Heart left ventricle (tissue), 16 donors: Measurements from ENCODE around the gene ASB6. TPM values are rescaled to one million over a fixed set of nuclear protein-coding genes. Genes with fewer than 3 reads are reported as not detected.
"Not testable (repeated sequence)": the region's sequence is repeated elsewhere in the genome, so short reads cannot be mapped to it uniquely, and the experiment has no call there.

Experiments
- ATAC-seq, 4 donors: fragments of 200-7000 bp; cut with Tn5 transposase; one replicate each; pipeline ENCODE4 v1.9.1; 2020 to 2022; ENCODE audit warnings: moderate library complexity in 4 of 4, mild to moderate bottlenecking in 3 of 4, moderate number of reproducible peaks in 1 of 4
- DNase-seq, 5 donors: peaks; one replicate each; pipeline ENCODE4 v3.0.0-alpha.2; 2020
- H3K27ac ChIP-seq, 12 donors: fragments of 200-600 bp; sonication (generic) in 4 of 12; one replicate each; pipeline versions ENCODE4 v1.5.0 to v1.8.0; 2016 to 2022; ENCODE audit warnings: mild to moderate bottlenecking in 2 of 12
- H3K27me3 ChIP-seq, 9 donors: fragments of 200-600 bp; sonication (generic) in 2 of 9; one replicate each; pipeline versions ENCODE4 v1.5.1 to v1.8.0; 2016 to 2022; ENCODE audit warnings: mild to moderate bottlenecking in 3 of 9
- H3K36me3 ChIP-seq, 9 donors: fragments of 200-600 bp; sonication (generic) in 2 of 9; one replicate each; pipeline versions ENCODE4 v1.5.0 to v1.8.0; 2018 to 2022; ENCODE audit warnings: mild to moderate bottlenecking in 2 of 9
- H3K4me1 ChIP-seq, 12 donors: fragments of 200-600 bp; sonication (generic) in 4 of 12; one replicate each; pipeline versions ENCODE4 v1.5.0 to v1.8.0; 2016 to 2022; ENCODE audit warnings: mild to moderate bottlenecking in 3 of 12
- H3K4me3 ChIP-seq, 12 donors: fragments of 200-600 bp; sonication (generic) in 4 of 12; one replicate each; pipeline versions ENCODE4 v1.5.0 to v1.8.0; 2017 to 2022; ENCODE audit warnings: mild to moderate bottlenecking in 9 of 12, moderate library complexity in 4 of 12
- H3K9me3 ChIP-seq, 12 donors: fragments of 200-600 bp; sonication (generic) in 4 of 12; one replicate each; pipeline versions ENCODE4 v1.5.0 to v1.8.0; 2016 to 2022; ENCODE audit warnings: mild to moderate bottlenecking in 1 of 12
- POLR2A ChIP-seq, 2 donors: fragments of 450-650 bp; IDR thresholded peaks; one replicate each; pipeline ENCODE4 v1.6.1; 2017; ENCODE audit warnings: antibody characterized with exemption in 2 of 2, mild to moderate bottlenecking in 2 of 2, moderate library complexity in 2 of 2
- WGBS, 4 donors: extraction: QIAGEN DNeasy Blood & Tissue Kit in 2 of 4; methylation state at CpG; one replicate each; pipeline versions ENCODE4 v1.1.5 to v1.1.7; 2013 to 2018; 5-methylcytosine and 5-hydroxymethylcytosine counted together
- intact Hi-C, 10 donors: fragments of 100-400 bp; cut with DNase I; formaldehyde crosslinking; loops; one replicate each; pipeline versions ENCODE4 v1.11.1 to v1.14.2; 2022
- polyA plus RNA-seq, 2 donors: library from polyadenylated mRNA; stranded (reverse); fragments of 200-250 nt; gene quantifications; one replicate each; pipeline ENCODE4 v1.2.3, GENCODE V29; 2013
- total RNA-seq, 9 donors: library from RNA; depleted of rRNA in 2 of 9; stranded (reverse); fragments of >200 nt in 2 of 9; fragmentation: NEBNext Ultra II Directional in 3 of 9; extraction: Animal tissue kit (Norgen Biotek cat#: 25700) in 3 of 9; gene quantifications; one replicate each; pipeline versions ENCODE4 v1.1.0 to v1.2.4, GENCODE V29; 2016 to 2023
- TF ChIP-seq, protein P1 (sequence below), 12 donors: fragments of 200-600 bp; sonication (generic) in 4 of 12; IDR thresholded peaks; one replicate each; pipeline versions ENCODE4 v1.5.0 to v1.8.0; 2018 to 2022; ENCODE audit warnings: antibody characterized with exemption in 12 of 12, mild to moderate bottlenecking in 5 of 12
- donor health status: ischemic (EF 13 %, LVEDD 7.1; RV severe dilation, severe dysfunction).
- donor health status: healthy with polysubstance abuse.
- donor health status: DM: no; HTN: yes; CAD: no.
- donor health status: DM: no; HTN: no; CAD: no.
- donor health status: ischemic (EF 25% LVEDD 6.9; RV normal size, moderate dysfunction).
- donor health status: ischemic (EF 25% LVEDD 5.7; RV mildly dilated, moderate dysfunction).
- donor health status: healthy.
- donor health status: DM: yes; HTN: yes; CAD: no.
- donor health status: ischemic (EF 35%, LVEDD 5.7; RV mildly dilated, moderate dysfunction).
- donor health status: nonischemic (EF 11% LVEDD 7.7; RV severe dilation, severe dysfunction).
- donor health status: DM: yes; HTN: yes; CAD: no.
- donor health status: PGD.
- donor health status: ischemic (EF 29% LVEDD 5.4; RV normal size, mild dysfunction).
- donor health status: nonischemic (EF 23%, LVEDD 6.1; RV moderate dilation, normal function).

Gene ASB6
- total and polyA plus RNA-seq, 11 donors: 7.5 to 22.5 (median 10.3) TPM

DNA sequence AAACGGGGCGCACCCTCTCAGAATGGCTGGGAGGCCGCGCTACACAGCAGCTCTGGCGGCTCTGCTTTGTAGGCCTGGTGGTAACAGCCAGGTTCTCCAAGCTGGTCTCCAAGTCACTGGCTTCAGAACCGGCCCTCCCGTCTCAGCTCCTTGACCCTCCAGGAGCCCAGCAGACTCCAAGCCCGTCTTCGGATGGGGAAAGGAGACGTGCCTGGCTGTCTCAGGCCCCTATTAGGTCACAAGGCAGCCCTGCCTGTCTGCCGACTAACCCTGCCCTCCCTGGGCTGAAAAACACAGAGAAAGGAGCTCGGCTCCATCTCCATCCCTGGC lies 2.2 kb downstream of the ASB6 start:
- Histone ChIP-seq H3K36me3 (peaks cover 6 to 52% (median 47%) of the 10 kb centered on the region in 9 donors), H3K9me3 (no peaks in the 10 kb centered on the region), H3K27ac (no peak overlapping the region), H3K27me3 (no peaks in the 10 kb centered on the region), H3K4me1 (peaks cover 0 to 26% (median 21%) of the 10 kb centered on the region in 12 donors), H3K4me3 (no peak overlapping the region)
- ATAC-seq: no peak
- no peak for DNase-seq
- intact Hi-C loops: loop anchor here in 9 of 10 donors (5.0 to 10.0 kb wide), 5 partner anchors 85 to 143 kb away; no protein-coding TSS in a partner anchor
- WGBS, 4 donors: 69 to 87% (median 80%) methylated on average over 8 to 12 of the region's 12 CpGs
- no peak for TF ChIP-seq POLR2A (IDR thresholded peaks at IDR 0.05)
- TF ChIP-seq, protein P1, sequence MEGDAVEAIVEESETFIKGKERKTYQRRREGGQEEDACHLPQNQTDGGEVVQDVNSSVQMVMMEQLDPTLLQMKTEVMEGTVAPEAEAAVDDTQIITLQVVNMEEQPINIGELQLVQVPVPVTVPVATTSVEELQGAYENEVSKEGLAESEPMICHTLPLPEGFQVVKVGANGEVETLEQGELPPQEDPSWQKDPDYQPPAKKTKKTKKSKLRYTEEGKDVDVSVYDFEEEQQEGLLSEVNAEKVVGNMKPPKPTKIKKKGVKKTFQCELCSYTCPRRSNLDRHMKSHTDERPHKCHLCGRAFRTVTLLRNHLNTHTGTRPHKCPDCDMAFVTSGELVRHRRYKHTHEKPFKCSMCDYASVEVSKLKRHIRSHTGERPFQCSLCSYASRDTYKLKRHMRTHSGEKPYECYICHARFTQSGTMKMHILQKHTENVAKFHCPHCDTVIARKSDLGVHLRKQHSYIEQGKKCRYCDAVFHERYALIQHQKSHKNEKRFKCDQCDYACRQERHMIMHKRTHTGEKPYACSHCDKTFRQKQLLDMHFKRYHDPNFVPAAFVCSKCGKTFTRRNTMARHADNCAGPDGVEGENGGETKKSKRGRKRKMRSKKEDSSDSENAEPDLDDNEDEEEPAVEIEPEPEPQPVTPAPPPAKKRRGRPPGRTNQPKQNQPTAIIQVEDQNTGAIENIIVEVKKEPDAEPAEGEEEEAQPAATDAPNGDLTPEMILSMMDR (IDR thresholded peaks at IDR 0.05): no peak

DNA sequence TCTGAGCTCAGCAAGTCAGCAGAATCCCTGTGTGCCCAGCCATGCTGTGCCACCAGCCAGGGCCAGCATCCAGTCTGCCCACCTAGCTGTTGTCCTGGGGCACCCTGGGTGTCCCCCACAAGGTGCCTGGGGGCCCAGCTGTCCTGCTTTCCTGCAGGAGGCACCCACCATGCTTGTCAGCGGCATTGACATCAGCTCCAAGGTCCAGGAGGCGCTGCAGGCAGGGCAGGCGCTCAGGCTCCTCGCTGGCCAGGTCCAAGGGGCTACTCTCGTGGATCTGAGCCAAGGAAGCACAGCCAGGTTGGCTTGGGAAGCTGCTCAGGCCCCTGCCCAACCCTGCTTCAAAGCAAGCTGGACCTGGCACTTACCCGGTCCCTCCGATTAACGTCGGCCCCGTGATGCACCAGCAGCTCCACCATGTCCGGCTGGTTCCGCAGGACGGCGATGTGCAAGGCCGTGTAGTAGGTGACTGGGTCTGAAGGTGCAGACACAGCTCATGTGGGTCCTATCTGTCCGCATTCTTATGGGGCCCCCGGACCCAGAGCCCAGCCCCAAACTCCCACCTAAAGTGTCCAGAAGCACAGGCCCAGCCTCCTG lies 2.8 kb downstream of the ASB6 start:
- H3K36me3 ChIP-seq: peaks cover 9 to 57% (median 52%) of the 10 kb centered on the region in 9 donors
- H3K4me3 ChIP-seq: no peak overlapping the region
- no peak for ATAC-seq
- no peak for DNase-seq
- no peak for TF ChIP-seq POLR2A (IDR thresholded peaks at IDR 0.05)
- TF ChIP-seq, protein P1 (IDR thresholded peaks at IDR 0.05): no peak
- intact Hi-C loops: no loop called here
- H3K27ac ChIP-seq: no peak overlapping the region
- 89 to 94% (median 90%) methylated on average over 4 to 17 of the region's 17 CpGs for WGBS, 4 donors
- peaks cover 0 to 26% (median 21%) of the 10 kb centered on the region in 12 donors for H3K4me1 ChIP-seq
- no peaks in the 10 kb centered on the region for H3K9me3 ChIP-seq
- no peaks in the 10 kb centered on the region for H3K27me3 ChIP-seq

DNA sequence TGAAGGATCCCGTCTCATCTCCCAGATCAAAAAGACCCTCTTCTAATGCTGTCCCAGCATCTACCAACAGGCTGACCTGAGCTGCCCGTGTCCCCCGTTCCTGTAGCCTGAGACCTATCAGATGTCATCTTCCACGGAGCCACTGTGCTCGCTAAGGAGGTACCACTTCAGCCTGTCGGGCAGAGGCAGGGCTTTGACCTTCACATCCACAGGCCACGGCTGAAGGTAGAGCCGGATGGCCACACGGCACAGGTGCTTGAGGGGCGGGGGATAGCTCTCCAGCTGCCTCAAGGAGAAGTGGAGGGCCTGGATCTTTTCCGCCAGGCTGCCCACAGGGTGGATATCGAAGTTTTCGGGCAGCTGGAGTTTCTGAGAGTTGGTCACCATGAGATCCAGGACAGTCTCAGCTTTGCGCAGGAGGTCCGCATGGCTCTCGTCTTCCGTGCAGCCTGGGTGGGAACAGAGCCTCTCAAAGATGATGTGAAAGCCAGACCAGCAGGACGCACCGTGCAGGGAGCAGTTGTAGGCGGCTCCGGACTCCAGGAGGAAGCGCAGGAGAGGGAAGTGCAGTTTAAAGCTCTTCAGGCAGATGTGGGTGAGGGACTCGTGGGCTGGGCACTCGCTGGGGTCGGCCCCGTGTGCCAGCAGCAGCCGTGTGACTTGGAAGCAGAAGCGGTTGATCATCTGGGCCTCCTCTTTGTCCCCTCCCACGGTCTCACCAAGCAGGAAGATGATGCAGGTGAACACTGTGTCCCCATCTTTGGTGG lies 4.1 kb downstream of the ASB6 start:
- H3K4me3 ChIP-seq: no peak overlapping the region
- H3K36me3 ChIP-seq: peaks cover 9 to 70% (median 65%) of the 10 kb centered on the region in 9 donors
- no peak for ATAC-seq
- TF ChIP-seq POLR2A (IDR thresholded peaks at IDR 0.05): no peak
- TF ChIP-seq, protein P1 (IDR thresholded peaks at IDR 0.05): no peak
- no peaks in the 10 kb centered on the region for H3K27me3 ChIP-seq
- H3K4me1 ChIP-seq: peaks cover 0 to 26% (median 21%) of the 10 kb centered on the region in 12 donors
- 62 to 72% (median 65%) methylated on average over 23 to 29 of the region's 29 CpGs for WGBS, 4 donors
- DNase-seq: no peak
- H3K27ac ChIP-seq: no peak overlapping the region
- H3K9me3 ChIP-seq: no peaks in the 10 kb centered on the region
- intact Hi-C loops: no loop called here

DNA sequence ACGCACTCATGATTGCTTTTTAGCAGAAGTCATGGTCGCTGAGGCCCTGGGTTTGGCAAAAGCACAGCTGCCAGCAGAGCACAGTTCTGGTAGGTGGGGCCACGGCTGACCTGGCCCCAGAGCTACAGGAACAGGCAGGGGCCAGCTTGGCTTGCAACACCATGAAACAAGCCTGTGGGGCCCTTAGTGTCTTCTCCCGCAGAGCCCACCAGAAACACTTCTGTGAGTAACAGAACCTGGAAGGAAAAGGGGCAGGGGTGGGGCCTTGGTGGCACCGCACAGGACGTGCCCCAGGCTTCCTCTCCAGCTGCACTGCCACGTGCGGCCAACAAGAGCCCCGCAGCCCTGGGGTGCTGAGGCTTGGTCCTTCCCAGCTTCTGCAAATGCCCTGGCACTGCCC lies 4.8 kb downstream of the ASB6 start:
- Histone ChIP-seq H3K27me3 (no peaks in the 10 kb centered on the region), H3K9me3 (no peaks in the 10 kb centered on the region), H3K4me1 (peaks cover 0 to 33% (median 24%) of the 10 kb centered on the region in 12 donors), H3K36me3 (peaks cover 9 to 76% (median 68%) of the 10 kb centered on the region in 9 donors), H3K27ac (no peak overlapping the region), H3K4me3 (no peak overlapping the region)
- no peak for TF ChIP-seq POLR2A (IDR thresholded peaks at IDR 0.05)
- TF ChIP-seq, protein P1 (IDR thresholded peaks at IDR 0.05): no peak
- DNase-seq (no peak), ATAC-seq (no peak)
- intact Hi-C loops: no loop called here
- WGBS, 4 donors: 59 to 71% (median 64%) methylated on average over 3 to 9 of the region's 9 CpGs

DNA sequence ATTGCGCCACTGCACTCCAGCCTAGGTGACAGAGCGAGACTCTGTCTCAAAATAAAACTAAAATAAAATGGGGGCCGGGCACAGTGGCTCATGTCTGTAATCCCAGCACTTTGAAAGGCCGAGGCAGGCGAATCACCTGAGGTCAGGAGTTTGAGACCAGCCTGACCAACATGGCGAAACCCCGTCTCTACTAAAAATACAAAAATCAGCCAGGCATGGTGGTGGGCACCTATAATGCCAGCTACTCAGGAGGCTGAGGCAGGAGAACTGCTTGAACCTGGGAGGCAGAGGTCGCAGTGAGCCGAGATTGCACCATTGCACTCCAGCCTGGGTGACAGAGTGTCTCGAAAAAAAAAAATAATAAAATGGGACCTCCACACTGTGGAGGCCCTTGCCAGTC lies 5.6 kb downstream of the ASB6 start:
- ATAC-seq, intact Hi-C loops, H3K4me3 ChIP-seq, H3K9me3 ChIP-seq, H3K27me3 ChIP-seq, H3K27ac ChIP-seq: not testable (repeated sequence)
- 89 to 91% (median 90%) methylated on average over 10 of the region's 10 CpGs for WGBS, 4 donors
- DNase-seq: peak in 1 of 5 donors; percentile 19
- peaks cover 6 to 36% (median 29%) of the 10 kb centered on the region in 12 donors for H3K4me1 ChIP-seq
- peaks cover 9 to 76% (median 68%) of the 10 kb centered on the region in 9 donors for H3K36me3 ChIP-seq
